NB4 (cell line): ENCODE measurements around the gene RHBDF2.
"Not testable (repeated sequence)": the region's sequence is repeated elsewhere in the genome, so short reads cannot be mapped to it uniquely, and the experiment has no call there.

Experiments used
- DNase-seq: peaks from one replicate; pipeline ENCODE4 v3.0.0; 2010; ENCODE audit warnings: low read depth
- H3K4me3 ChIP-seq: one replicate; pipeline ENCODE4 v1.5.1; 2011; ENCODE audit warnings: mild to moderate bottlenecking, low read depth, low read length, moderate library complexity
- CTCF ChIP-seq: IDR thresholded peaks from one replicate; pipeline ENCODE4 v1.5.1; 2012; ENCODE audit warnings: low read depth, low read length
- MAX ChIP-seq: IDR thresholded peaks from 2 replicates; pipeline ENCODE4 v1.6.1; 2011; ENCODE audit warnings: low read depth, low read length
- MYC ChIP-seq: IDR thresholded peaks from 2 replicates; pipeline ENCODE4 v1.6.1; 2011; ENCODE audit warnings: low read depth, low read length
- POLR2A ChIP-seq: IDR thresholded peaks from 2 replicates; pipeline ENCODE4 v1.6.1; 2011; ENCODE audit warnings: mild to moderate bottlenecking; ENCODE audit not compliant: insufficient read length; ENCODE audit errors: extremely low read depth

RHBDF2 gene

DNA sequence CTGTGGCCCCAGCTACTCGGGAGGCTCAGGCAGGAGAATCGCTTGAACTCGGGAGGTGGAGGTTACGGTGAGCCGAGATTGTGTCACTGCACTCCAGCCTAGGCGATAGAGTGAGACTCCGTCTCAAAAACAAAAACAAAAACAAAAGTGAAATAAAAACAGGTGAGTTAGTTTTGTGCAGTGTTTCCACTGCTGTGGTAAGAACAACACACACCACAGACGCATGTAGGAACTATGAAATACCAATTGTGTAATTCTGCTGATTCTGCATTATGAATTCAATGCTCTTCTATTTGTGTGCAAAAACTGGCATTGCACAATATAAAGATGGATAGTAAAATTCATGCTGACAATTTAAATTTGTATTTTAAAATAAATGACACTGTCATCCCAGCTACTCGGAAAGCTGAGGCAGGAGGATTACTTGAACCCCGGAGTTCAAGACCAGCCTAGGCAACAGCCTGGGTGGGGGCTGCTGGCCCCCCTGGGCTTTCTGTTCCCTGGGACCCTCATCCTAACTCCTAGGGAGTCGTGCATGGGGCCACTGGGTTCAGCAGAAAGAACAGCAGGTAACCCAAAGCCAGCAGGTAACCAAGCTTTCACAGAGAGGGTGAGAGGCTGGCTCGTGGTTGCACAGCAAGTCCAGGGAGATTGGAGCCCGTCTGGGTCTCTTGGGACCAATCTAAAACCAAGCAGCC is 10.6 kb upstream of the RHBDF2 start:
- no peak for TF ChIP-seq CTCF
- TF ChIP-seq MYC: peak; percentile 34; the same call in 1 of the 2 replicates
- DNase-seq: peak; percentile 38
- no peak overlapping the region for H3K4me3 ChIP-seq

- no peak overlapping the region for H3K4me3 ChIP-seq
- DNase-seq: no peak
- TF ChIP-seq MYC (no peak), CTCF (no peak), MAX (no peak), POLR2A (no peak)
Observed at GRCh38 chr17:76510831-76511244, 9.6 kb upstream of the RHBDF2 start.

DNA sequence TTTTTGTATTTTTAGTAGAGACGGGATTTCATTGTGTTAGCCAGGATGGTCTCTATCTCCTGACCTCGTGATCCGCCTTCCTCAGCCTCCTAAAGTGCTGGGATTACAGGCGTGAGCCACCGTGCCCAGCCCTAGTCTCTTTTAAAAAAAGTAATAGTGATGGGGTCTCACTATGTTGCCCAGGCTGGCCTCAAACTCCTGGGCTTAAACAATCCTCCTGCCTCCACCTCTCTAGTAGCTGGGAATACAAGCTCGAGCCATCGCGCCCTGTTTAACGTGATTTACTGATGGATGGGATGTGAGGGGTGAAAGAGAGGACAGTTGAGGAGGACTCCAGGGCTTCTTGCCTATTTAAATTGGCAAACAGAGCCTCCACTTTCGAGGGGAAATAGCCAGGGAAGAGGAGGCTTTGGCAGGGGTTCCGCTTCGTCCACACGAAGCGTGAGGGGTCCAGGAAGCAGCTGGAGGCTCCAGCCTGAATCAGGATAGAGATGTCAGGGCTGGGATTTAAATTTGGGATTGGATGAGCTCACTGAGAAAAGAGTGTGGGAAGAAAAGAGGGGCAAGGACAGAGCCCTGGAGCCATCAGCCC is 7.3 kb upstream of the RHBDF2 start:
- not testable (repeated sequence) for DNase-seq, H3K4me3 ChIP-seq

- DNase-seq: peak; percentile 76
- H3K4me3 ChIP-seq: no peak overlapping the region
- TF ChIP-seq CTCF: peak; percentile 72
- TF ChIP-seq MYC: peak; percentile 100
- TF ChIP-seq MAX: peak; percentile 100
- TF ChIP-seq POLR2A: no peak
Observed at GRCh38 chr17:76506408-76507345, 5.5 kb upstream of the RHBDF2 start.

- no peak overlapping the region for H3K4me3 ChIP-seq
- TF ChIP-seq MYC (no peak), MAX (no peak), CTCF (peak; percentile 8), POLR2A (no peak)
- DNase-seq: peak; percentile 52
Observed at GRCh38 chr17:76504117-76504516, 2.9 kb upstream of the RHBDF2 start.

DNA sequence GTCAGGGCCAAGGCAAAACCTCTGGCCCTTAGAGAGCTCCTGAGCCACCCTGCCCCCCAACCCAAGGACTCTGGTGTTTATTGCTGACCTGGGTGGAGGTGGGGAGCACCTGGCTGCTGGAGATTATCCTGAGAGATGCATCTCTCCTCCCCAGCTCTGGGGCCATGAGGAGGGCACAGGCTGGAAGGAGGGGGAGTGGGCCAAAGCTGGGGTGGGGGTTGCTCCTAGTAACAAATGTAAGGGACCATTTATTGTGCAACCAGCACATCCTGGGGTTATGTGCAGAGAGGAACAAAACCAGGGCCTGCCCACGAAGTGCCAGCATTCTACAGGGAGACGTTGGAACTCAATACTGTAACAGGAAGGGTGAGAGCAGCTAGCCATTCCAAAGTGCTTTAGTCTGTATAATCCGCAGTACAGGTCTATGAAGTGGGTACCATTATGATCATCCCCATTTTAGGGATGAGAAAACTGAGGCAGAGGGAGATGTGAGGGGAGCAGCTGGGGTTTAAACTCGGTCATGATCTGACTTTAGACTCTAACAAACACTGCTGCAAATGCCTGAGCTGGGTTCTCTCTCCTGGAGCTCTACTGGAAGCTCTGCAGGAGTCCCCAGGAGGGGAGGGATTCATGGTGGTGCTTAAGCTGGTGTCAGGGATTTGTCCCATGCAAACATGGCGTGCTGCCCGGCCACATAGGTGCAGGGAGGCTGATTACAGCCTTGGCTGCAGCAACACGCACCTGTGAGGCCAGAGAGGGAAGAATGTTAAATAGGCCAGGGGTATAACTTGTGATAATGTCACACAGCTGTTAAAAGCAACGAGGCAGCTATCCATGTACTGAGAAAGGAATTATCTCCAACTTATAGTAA is 1.4 kb upstream of the RHBDF2 start:
- TF ChIP-seq POLR2A (no peak), CTCF (no peak), MAX (no peak), MYC (no peak)
- peak; percentile 72 for DNase-seq
- H3K4me3 ChIP-seq: no peak overlapping the region
